Pancreas (tissue), 10 donors: Measurements from ENCODE around the gene GPX4. TPM values are rescaled to one million over a fixed set of nuclear protein-coding genes. Genes with fewer than 3 reads are reported as not detected.
A peak's percentile ranks its signal among the peaks of the same experiment; 100 is the strongest.

ENCODE experiments used
- ATAC-seq, 4 donors: fragments of 200-7000 bp; cut with Tn5 transposase; one replicate each; pipeline versions ENCODE4 v1.8.0 to v1.9.1; 2020; ENCODE audit warnings: mild to moderate bottlenecking in 4 of 4, moderate library complexity in 4 of 4
- DNase-seq, 6 donors: peaks; one replicate each; pipeline ENCODE4 v3.0.0-alpha.2; 2020
- FAIRE-seq: peaks from 2 replicates; lab custom pipeline; 2012; peaks lifted over from hg19 to GRCh38; lab: Jason Lieb, UNC
- H3K27ac ChIP-seq, 4 donors: fragments of 200-600 bp; sonication (generic); 1 replicate in 3 of 4; 2 replicates in 1 of 4; pipeline versions ENCODE4 v1.5.0 to v1.8.0; 2020
- H3K27me3 ChIP-seq, 4 donors: fragments of 200-600 bp; one replicate each; pipeline ENCODE4 v1.8.0; 2021
- H3K36me3 ChIP-seq, 3 donors: fragments of 200-600 bp; sonication (generic) in 1 of 3; one replicate each; pipeline versions ENCODE4 v1.5.0 to v1.8.0; 2020 to 2021
- H3K4me1 ChIP-seq, 3 donors: fragments of 200-600 bp; one replicate each; pipeline ENCODE4 v1.8.0; 2021
- H3K4me3 ChIP-seq, 4 donors: fragments of 200-600 bp; sonication (generic) in 2 of 4; one replicate each; pipeline versions ENCODE4 v1.5.0 to v1.8.0; 2020 to 2021
- H3K9me3 ChIP-seq, 4 donors: fragments of 200-600 bp; one replicate each; pipeline ENCODE4 v1.8.0; 2021
- WGBS, 2 donors: extraction: QIAGEN DNeasy Blood & Tissue Kit; methylation state at CpG; one replicate each; pipeline ENCODE4 v1.1.7; 2013; 5-methylcytosine and 5-hydroxymethylcytosine counted together
- intact Hi-C, 3 donors: fragments of 100-400 bp; cut with DNase I; formaldehyde crosslinking; loops; one replicate each; pipeline versions ENCODE4 v1.11.1 to v1.14.2; 2022
- polyA plus RNA-seq, 2 donors: library from polyadenylated mRNA; stranded (reverse); fragments of 200-250 nt; gene quantifications; one replicate each; pipeline ENCODE4 v1.2.3, GENCODE V29; 2013
- total RNA-seq, 6 donors: library from RNA; stranded (reverse); fragmentation: NEBNext Ultra II Directional in 4 of 6; extraction: Animal tissue kit (Norgen Biotek cat#: 25700) in 4 of 6; gene quantifications; one replicate each; pipeline versions ENCODE4 v1.2.1 to v1.2.4, GENCODE V29; 2021 to 2023
- TF ChIP-seq, protein P1 (sequence below), 4 donors: fragments of 200-600 bp; sonication (generic) in 3 of 4; IDR thresholded peaks; one replicate each; pipeline versions ENCODE4 v1.5.0 to v1.8.0; 2021; ENCODE audit warnings: antibody characterized with exemption in 4 of 4
- donor health status: healthy with polysubstance abuse.
- donor health status: DM: no; HTN: no; CAD: no; lungs with moderate emphysema.
- donor health status: DM: no; HTN: no; CAD: no.
- donor health status: control.
- donor health status: control.
- donor health status: Bipolar disorder and iron deficiency.
- donor health status: DM: yes; HTN: yes; CAD: no.
- donor health status: DM: no; HTN: no; CAD: no.
- donor health status: DM: no; HTN: no; CAD: no.
- donor health status: DM: yes; HTN: yes; CAD: no.

The GPX4 gene
- total and polyA plus RNA-seq, 8 donors = 48.8 to 290 (median 76.8) TPM

DNA sequence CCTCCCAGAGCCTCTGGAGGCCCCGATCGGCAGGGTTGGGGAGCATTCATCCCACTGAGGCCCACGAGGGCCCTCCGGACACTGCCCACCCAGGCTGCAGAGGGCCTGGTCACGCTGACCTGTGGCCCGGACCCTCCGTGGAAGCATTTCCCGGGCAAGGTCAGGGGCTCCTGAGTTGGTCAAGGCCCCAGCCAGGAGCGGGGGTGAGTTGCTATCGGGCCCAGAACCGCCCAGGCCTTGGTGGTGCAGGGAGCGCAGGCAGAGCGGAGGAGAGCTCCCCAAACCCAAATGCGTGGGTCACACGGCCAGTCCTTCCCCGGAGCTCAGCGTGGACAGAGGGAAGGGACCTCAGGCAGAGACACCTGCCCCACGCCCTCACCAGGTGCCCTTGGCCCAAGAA lies 25.7 kb downstream of the GPX4 start:
- no peak overlapping the region for H3K27ac ChIP-seq
- no peak for FAIRE-seq
- DNase-seq = peak in 1 of 6 donors; percentile 70
- TF ChIP-seq, protein P1, sequence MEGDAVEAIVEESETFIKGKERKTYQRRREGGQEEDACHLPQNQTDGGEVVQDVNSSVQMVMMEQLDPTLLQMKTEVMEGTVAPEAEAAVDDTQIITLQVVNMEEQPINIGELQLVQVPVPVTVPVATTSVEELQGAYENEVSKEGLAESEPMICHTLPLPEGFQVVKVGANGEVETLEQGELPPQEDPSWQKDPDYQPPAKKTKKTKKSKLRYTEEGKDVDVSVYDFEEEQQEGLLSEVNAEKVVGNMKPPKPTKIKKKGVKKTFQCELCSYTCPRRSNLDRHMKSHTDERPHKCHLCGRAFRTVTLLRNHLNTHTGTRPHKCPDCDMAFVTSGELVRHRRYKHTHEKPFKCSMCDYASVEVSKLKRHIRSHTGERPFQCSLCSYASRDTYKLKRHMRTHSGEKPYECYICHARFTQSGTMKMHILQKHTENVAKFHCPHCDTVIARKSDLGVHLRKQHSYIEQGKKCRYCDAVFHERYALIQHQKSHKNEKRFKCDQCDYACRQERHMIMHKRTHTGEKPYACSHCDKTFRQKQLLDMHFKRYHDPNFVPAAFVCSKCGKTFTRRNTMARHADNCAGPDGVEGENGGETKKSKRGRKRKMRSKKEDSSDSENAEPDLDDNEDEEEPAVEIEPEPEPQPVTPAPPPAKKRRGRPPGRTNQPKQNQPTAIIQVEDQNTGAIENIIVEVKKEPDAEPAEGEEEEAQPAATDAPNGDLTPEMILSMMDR (IDR thresholded peaks at IDR 0.05) = no peak
- peaks cover 0 to 15% (median 5%) of the 10 kb centered on the region in 3 donors for H3K36me3 ChIP-seq
- H3K4me3 ChIP-seq = no peak overlapping the region
- no peaks in the 10 kb centered on the region for H3K27me3 ChIP-seq
- intact Hi-C loops = no loop called here
- no peaks in the 10 kb centered on the region for H3K9me3 ChIP-seq
- WGBS, 2 donors = 92 to 93% methylated on average over 18 of the region's 18 CpGs
- no peak for ATAC-seq
- H3K4me1 ChIP-seq = no peaks in the 10 kb centered on the region

DNA sequence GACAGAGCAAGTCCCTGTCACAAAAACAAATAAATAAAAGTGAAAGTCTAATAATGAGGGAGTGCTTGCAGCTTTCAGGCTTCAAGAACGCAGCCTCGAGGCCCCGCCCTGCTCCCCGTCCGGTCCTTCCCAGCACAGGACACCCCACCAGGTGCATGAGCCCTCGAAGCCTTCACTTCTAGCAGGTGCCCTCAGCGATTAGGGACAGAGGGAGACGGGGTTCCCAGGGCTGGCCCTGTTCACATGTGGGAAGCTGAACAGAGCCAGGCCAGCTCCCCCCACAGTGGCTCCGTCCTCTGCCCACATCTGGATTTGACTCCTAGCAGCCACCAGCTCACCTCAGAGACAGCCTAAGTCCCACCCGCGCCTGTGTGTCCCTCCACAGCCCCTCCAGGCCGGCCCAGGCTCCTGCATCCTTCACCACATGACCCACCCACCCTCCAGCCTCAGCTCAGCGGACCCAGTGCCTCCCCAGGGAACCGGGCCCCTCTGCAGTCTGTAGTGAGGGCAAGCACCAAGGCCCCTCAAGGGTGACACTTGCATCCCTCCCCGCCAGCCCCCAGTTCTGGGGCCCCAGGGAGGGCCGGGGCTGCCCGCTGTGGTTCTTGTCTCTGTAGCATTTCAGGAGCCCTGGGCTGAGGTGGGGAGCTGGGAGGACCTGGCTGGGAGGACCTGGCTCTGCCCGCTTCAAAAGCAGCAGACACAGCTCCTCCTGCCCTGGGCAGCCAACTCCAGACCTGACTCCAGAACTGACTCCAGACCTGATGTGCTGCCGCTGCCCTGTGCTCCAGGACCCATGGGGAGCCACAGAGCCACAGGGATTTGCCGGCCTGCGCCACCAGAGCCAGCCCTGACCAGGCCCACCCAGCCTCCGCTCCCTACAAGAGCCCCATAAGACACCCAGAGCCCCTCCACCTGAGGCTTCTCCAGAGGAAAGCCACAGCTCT lies 27.2 kb downstream of the GPX4 start:
- WGBS, 2 donors = 83 to 85% methylated on average over 22 of the region's 22 CpGs
- H3K9me3 ChIP-seq = no peaks in the 10 kb centered on the region
- peaks cover 0 to 12% (median 5%) of the 10 kb centered on the region in 3 donors for H3K36me3 ChIP-seq
- H3K27me3 ChIP-seq = no peaks in the 10 kb centered on the region
- no peak for FAIRE-seq
- peak in 1 of 6 donors; percentile 79 for DNase-seq
- H3K4me1 ChIP-seq = no peaks in the 10 kb centered on the region
- H3K4me3 ChIP-seq = peak overlapping the region; percentile 12 to 53 (median 20)
- ATAC-seq = peak in 1 of 4 donors; percentile 6
- intact Hi-C loops = no loop called here
- TF ChIP-seq, protein P1 (IDR thresholded peaks at IDR 0.05) = no peak
- peak overlapping the region; percentile 42 to 90 (median 66) for H3K27ac ChIP-seq

DNA sequence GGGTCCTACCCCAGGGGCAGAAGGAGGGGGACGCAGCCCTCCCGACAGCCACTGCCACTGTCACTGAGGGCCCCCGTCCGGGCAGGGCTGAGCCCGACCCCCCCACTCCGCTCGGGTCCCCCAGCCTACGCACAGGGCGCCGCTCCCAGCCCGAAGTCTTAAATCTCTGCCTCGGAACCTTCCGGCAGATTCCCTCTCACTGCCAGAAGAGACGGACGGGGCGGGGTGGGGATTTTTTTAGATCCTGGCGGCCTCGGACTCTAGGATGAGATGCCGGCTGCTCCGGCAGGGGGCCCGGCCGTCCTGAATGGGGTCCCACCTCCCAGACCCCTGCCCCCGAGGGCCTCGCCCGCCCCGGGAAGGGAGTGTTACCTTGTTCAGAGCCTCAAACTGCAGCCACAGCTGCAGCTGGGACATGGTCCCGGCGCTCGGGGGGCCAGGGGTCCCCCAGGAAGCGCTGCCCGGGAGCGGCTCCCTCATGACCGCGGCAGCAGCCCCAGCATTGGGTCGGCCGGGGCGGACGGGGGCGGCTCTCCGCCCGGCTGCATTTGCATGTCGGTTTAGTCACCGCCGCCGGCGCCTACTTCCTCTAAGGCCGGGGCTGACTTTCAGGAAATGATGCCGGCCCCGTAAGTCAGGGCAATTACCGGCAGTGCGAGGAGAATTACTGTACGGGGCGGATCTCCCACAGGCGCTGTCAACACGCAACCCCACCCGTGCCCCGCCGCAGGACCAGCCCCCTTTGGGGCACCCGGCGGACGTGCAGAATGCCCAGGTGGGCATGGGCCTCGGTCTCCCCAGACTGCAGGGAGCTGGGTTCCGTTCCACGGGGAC lies 28.1 kb downstream of the GPX4 start:
- intact Hi-C loops = no loop called here
- FAIRE-seq (no peak), ATAC-seq (peak in 3 of 4 donors; percentile 64 to 76 (median 74)), DNase-seq (peak in 5 of 6 donors; percentile 51 to 79 (median 66))
- Histone ChIP-seq H3K27ac (peak overlapping the region; percentile 42 to 90 (median 66)), H3K36me3 (peaks cover 0 to 5% (median 5%) of the 10 kb centered on the region in 3 donors), H3K27me3 (no peaks in the 10 kb centered on the region), H3K4me3 (peak overlapping the region; percentile 12 to 53 (median 20)), H3K9me3 (no peaks in the 10 kb centered on the region), H3K4me1 (no peaks in the 10 kb centered on the region)
- TF ChIP-seq, protein P1 (IDR thresholded peaks at IDR 0.05) = no peak
- WGBS, 2 donors = 70 to 71% methylated on average over 57 to 64 of the region's 64 CpGs

DNA sequence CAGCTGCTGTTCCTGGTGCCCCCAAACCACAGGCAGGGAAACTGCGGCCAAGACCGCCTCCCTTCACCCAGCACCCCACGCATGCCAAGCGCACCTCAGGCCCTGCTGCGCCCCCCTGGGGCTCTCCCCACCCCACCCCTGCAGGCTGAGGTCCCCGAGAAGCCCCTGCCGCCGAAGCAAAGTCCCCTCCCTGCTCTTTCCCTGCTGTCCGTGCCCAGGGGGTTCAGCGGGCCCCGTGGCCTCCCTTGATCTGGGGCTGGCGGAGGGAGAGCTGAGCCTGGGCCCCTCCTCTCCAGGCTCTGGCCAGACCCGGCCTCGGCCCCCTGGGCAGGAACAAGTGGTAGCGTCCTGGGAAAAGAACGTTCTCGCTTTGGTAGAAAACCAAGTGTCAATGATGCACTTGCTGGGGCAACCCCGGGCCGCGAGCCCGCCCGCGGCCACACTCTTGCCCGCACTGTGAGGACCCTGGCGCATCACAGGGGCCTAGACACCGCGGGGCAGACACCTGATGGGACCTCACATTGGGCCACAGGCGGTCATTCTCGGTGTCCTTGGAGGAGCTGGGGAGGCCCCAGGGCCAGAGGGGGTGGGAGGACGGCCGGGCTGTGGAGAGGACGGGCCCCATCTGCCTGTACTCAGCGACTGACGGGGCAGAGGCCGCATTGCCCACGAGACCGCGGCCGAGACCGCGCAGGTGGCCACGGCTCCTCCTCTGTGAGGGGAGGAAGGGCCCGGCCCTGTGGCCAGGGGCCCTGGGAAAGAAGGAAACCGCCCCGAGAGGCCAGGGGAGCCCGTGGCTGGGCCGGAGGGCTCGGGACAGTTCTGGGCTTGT lies 29.0 kb downstream of the GPX4 start:
- DNase-seq (peak in 2 of 6 donors; percentile 29 to 76), FAIRE-seq (no peak), ATAC-seq (peak; percentile 3 to 14 (median 8))
- H3K27ac ChIP-seq = peak overlapping the region in 3 of 4 donors; percentile 42 to 90 (median 76)
- H3K4me3 ChIP-seq = peak overlapping the region in 2 of 4 donors; percentile 12 to 53
- H3K4me1 ChIP-seq = no peaks in the 10 kb centered on the region
- no peaks in the 10 kb centered on the region for H3K9me3 ChIP-seq
- intact Hi-C loops = no loop called here
- WGBS, 2 donors = 82 to 89% methylated on average over 45 to 48 of the region's 48 CpGs
- TF ChIP-seq, protein P1 (IDR thresholded peaks at IDR 0.05) = no peak
- no peaks in the 10 kb centered on the region for H3K27me3 ChIP-seq
- H3K36me3 ChIP-seq = no peaks in the 10 kb centered on the region
